Activated naive CD8-positive, alpha-beta T cell treated with anti-CD3 and anti-CD28 coated beads, Interleukin-2, amount 10 ng/mL, durations not matched to agents 7 days and 5 days (primary cell): ENCODE measurements around the gene ATP6V1B1. TPM values are rescaled to one million over a fixed set of nuclear protein-coding genes. Genes with fewer than 3 reads are reported as not detected.

Experiments
- ATAC-seq: fragments of 150-1000 bp; cut with Tn5 transposase; one replicate; pipeline ENCODE4 v1.10.0; 2021; ENCODE audit warnings: low read depth, moderate library complexity
- POLR2A ChIA-PET: fragments of 350-600 bp; sonication (Branson Sonifier 250); formaldehyde crosslinking; loops from one replicate; lab custom pipeline; 2021; ENCODE audit warnings: antibody characterized with exemption; lab: Charles Lee
- DNase-seq: peaks from one replicate; pipeline ENCODE4 v3.0.0; 2021
- H3K27ac Mint-ChIP-seq: one replicate; pipeline ENCODE4 v1.8.0; 2022; ENCODE audit warnings: mild to moderate bottlenecking, mixed read lengths
- H3K27me3 Mint-ChIP-seq: one replicate; pipeline ENCODE4 v1.8.0; 2022; ENCODE audit warnings: mild to moderate bottlenecking, moderate library complexity, mixed read lengths
- H3K36me3 Mint-ChIP-seq: one replicate; pipeline ENCODE4 v1.8.0; 2021; ENCODE audit warnings: mild to moderate bottlenecking, mixed read lengths
- H3K4me1 Mint-ChIP-seq: one replicate; pipeline ENCODE4 v1.8.0; 2021; ENCODE audit warnings: mixed read lengths
- H3K4me3 Mint-ChIP-seq: one replicate; pipeline ENCODE4 v1.8.0; 2022; ENCODE audit warnings: mild to moderate bottlenecking, moderate library complexity, mixed read lengths
- H3K9me3 Mint-ChIP-seq: one replicate; pipeline ENCODE4 v1.8.0; 2021; ENCODE audit warnings: mixed read lengths
- total RNA-seq, 2 experiments: library from RNA; stranded (reverse); gene quantifications; one replicate each; pipeline ENCODE4 v1.2.3, GENCODE V29; 2021

The ATP6V1B1 gene
- total RNA-seq, 2 experiments from 2014 or later: not detected

DNA sequence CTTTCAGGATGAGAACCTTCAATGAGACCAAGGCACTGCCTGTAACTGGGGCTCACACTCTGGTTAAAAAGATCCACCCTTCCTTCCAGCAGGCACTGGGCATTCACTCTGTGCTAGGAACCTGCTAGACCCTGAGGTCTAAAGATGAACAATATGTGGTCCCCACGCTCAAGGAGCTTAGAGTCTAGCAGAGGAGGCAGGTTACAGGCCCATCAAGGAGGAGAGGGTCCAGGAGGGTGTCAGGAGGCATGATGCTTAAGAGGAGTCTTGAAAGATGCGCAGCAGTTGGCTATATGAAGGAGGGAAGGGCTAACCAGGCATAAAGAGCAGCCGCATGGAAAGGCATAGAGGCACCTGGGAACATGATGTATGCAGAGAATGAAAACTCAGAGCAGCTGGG lies 47.3 kb downstream of the ATP6V1B1 start:
- Mint-ChIP-seq H3K9me3 (no peaks in the 10 kb centered on the region), H3K4me3 (no peak overlapping the region), H3K27me3 (no peaks in the 10 kb centered on the region), H3K4me1 (peaks cover 15% of the 10 kb centered on the region), H3K27ac (no peak overlapping the region), H3K36me3 (peaks cover 8% of the 10 kb centered on the region)
- POLR2A ChIA-PET: no interaction called here
- DNase-seq (peak; percentile 11), ATAC-seq (no peak)

DNA sequence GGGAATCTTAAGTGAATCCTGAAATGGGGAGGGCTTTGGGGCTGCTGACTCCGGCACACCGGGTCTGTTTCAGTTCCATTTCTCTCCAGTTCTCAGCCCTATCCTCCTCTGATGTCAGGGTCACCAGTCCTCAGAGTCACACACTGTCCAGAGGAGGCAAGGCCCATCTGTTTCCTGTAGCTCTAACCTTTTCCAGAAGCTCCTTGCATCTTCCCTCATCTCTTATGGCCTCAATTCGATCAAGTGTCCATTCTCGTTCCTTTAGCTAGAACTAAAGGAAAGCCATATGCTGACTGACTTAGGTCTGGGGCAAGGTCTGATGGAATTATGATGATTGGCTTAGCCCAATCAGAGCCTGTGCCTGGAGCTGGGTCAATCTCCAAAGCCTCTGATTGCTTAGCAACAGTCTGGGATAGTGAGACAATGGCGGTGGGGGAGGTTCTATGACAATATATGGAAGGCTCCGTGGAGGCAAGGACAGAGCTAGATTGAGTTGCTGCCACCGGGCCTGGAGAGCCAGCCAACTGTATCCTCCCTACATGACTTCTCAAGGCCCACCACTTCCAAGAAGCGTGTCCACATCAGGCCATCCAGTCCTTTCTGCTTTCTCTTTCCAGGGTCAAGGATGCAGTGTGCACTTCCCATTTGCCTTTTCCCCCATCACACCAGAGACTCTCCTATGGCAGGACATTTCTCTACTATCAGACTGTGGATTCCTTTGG lies 48.0 kb downstream of the ATP6V1B1 start:
- Mint-ChIP-seq H3K27ac (no peak overlapping the region), H3K4me1 (peaks cover 12% of the 10 kb centered on the region), H3K36me3 (peaks cover 10% of the 10 kb centered on the region), H3K9me3 (no peaks in the 10 kb centered on the region), H3K27me3 (no peaks in the 10 kb centered on the region), H3K4me3 (no peak overlapping the region)
- ATAC-seq: no peak
- DNase-seq: no peak
- POLR2A ChIA-PET: interaction anchor here (1.7 kb wide), 1 partner anchor 13 kb away, joined by 7 read pairs; no protein-coding TSS in a partner anchor

- DNase-seq (no peak), ATAC-seq (no peak)
- Mint-ChIP-seq H3K27me3 (no peaks in the 10 kb centered on the region), H3K36me3 (peaks cover 10% of the 10 kb centered on the region), H3K4me3 (peak overlapping the region; percentile 59), H3K9me3 (no peaks in the 10 kb centered on the region), H3K4me1 (peaks cover 12% of the 10 kb centered on the region), H3K27ac (peak overlapping the region; percentile 74)
- POLR2A ChIA-PET: interaction anchor here (0.7 to 1.7 kb wide), 5 partner anchors 9 to 84 kb away, joined by 3 to 7 read pairs (median 5); partner anchors contain the start of gene NAGK
Observed at GRCh38 chr2:70984228-70984575, 48.5 kb downstream of the ATP6V1B1 start.

GRCh38 chr2:70984576-70985282 lies 49.0 kb downstream of the ATP6V1B1 start:
- DNase-seq (peak; percentile 92), ATAC-seq (peak; percentile 99)
- Mint-ChIP-seq H3K9me3 (no peaks in the 10 kb centered on the region), H3K27me3 (no peaks in the 10 kb centered on the region), H3K27ac (peak overlapping the region; percentile 74), H3K4me1 (peaks cover 12% of the 10 kb centered on the region), H3K36me3 (peaks cover 10% of the 10 kb centered on the region), H3K4me3 (peak overlapping the region; percentile 59)
- POLR2A ChIA-PET: interaction anchor here (0.7 to 1.7 kb wide), 5 partner anchors 8 to 83 kb away, joined by 3 to 7 read pairs (median 5); partner anchors contain the start of gene NAGK

DNA sequence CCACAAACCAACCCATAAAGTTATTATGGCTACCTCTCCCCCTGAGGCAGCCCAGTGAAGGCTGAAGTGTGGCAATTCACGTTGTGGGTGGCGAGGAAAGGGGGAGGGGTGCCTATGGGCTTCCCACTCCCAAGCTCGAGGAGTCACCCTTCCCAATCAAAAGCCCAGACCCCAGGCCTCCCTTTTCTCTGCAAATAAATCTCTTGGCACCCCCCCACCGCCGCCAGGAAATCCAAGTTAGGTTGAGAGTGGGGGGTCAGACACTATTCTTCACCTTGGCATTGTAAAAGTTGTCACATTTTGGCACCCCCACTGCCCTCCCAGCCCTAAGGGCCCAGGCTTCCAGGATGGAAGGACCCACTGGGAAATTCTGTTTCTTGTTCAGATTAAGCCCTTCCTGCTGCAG lies 49.6 kb downstream of the ATP6V1B1 start:
- no peak for DNase-seq
- ATAC-seq: no peak
- H3K4me1 Mint-ChIP-seq: peaks cover 12% of the 10 kb centered on the region
- no peaks in the 10 kb centered on the region for H3K27me3 Mint-ChIP-seq
- H3K27ac Mint-ChIP-seq: no peak overlapping the region
- POLR2A ChIA-PET: interaction anchor here (1.0 to 1.7 kb wide), 4 partner anchors 8 to 83 kb away, joined by 4 to 7 read pairs (median 5); partner anchors contain the start of gene NAGK
- peak overlapping the region; percentile 9 for H3K4me3 Mint-ChIP-seq
- no peaks in the 10 kb centered on the region for H3K9me3 Mint-ChIP-seq
- peaks cover 10% of the 10 kb centered on the region for H3K36me3 Mint-ChIP-seq

- Mint-ChIP-seq H3K4me3 (no peak overlapping the region), H3K27ac (no peak overlapping the region), H3K36me3 (peaks cover 10% of the 10 kb centered on the region), H3K9me3 (no peaks in the 10 kb centered on the region), H3K4me1 (peaks cover 12% of the 10 kb centered on the region), H3K27me3 (no peaks in the 10 kb centered on the region)
- POLR2A ChIA-PET: no interaction called here
- ATAC-seq: no peak
- no peak for DNase-seq
Observed at GRCh38 chr2:70985956-70986355, 50.3 kb downstream of the ATP6V1B1 start.

DNA sequence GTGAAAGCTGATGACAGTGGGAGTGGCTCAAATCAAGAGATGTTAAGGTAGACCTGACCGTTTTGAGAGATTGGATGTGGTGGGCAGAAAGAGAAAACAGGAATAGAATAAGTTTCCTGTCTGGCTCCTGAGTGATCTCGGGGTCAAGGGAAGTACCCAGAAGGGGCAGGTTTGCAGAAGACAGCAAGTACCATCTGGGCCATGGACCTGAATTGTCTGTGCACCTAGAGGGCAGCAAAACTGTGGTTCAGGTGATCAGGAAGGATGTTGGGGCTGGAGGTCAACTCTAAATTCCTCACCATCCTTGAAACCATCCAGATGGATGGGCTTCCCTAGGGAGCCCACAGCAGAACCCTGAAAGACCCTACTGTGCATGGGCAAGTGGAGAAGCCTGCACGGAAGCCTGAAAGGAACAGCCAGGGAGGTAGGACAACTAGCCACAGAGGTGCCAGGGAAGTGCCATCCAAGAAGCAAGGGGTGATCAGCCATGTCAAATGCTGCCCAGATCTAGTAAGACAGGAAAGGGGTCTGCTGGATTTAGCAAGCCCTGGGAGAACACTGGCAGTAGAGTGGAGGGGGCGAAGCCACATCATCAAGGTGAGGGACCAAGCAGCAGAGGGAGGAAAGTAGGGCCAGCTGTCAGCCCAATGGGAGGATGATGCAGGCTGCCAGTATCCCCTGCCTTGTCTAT lies 50.9 kb downstream of the ATP6V1B1 start:
- peaks cover 10% of the 10 kb centered on the region for H3K36me3 Mint-ChIP-seq
- peaks cover 15% of the 10 kb centered on the region for H3K4me1 Mint-ChIP-seq
- DNase-seq (peak; percentile 16), ATAC-seq (no peak)
- H3K9me3 Mint-ChIP-seq: no peaks in the 10 kb centered on the region
- H3K4me3 Mint-ChIP-seq: no peak overlapping the region
- POLR2A ChIA-PET: no interaction called here
- no peak overlapping the region for H3K27ac Mint-ChIP-seq
- H3K27me3 Mint-ChIP-seq: no peaks in the 10 kb centered on the region

DNA sequence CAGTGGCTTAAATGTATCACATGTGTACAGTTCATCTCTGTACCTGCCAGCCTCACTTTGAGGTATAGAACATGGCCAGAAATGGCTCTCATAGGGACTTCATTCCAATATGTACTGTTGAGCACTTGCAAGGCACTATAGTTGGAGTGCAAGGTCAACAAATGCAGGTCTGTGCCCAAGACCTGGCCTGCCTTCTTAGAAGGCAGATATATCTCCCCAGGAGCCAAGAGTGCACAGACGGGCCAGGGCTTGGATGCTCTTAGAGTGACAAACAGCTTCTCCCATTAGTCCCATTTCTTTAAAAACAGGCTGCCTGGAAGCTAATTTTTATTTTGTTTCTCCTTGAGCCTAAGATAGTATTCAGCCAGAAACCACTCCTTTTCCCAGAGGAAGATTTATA lies 51.7 kb downstream of the ATP6V1B1 start:
- H3K4me3 Mint-ChIP-seq: no peak overlapping the region
- peaks cover 16% of the 10 kb centered on the region for H3K4me1 Mint-ChIP-seq
- POLR2A ChIA-PET: no interaction called here
- H3K27me3 Mint-ChIP-seq: no peaks in the 10 kb centered on the region
- ATAC-seq (no peak), DNase-seq (no peak)
- no peaks in the 10 kb centered on the region for H3K9me3 Mint-ChIP-seq
- H3K27ac Mint-ChIP-seq: no peak overlapping the region
- H3K36me3 Mint-ChIP-seq: peaks cover 10% of the 10 kb centered on the region

- Mint-ChIP-seq H3K4me3 (no peak overlapping the region), H3K36me3 (peaks cover 10% of the 10 kb centered on the region), H3K9me3 (no peaks in the 10 kb centered on the region), H3K4me1 (peaks cover 19% of the 10 kb centered on the region), H3K27ac (no peak overlapping the region), H3K27me3 (no peaks in the 10 kb centered on the region)
- ATAC-seq (no peak), DNase-seq (no peak)
- POLR2A ChIA-PET: no interaction called here
Observed at GRCh38 chr2:70988151-70988550, 52.5 kb downstream of the ATP6V1B1 start.

DNA sequence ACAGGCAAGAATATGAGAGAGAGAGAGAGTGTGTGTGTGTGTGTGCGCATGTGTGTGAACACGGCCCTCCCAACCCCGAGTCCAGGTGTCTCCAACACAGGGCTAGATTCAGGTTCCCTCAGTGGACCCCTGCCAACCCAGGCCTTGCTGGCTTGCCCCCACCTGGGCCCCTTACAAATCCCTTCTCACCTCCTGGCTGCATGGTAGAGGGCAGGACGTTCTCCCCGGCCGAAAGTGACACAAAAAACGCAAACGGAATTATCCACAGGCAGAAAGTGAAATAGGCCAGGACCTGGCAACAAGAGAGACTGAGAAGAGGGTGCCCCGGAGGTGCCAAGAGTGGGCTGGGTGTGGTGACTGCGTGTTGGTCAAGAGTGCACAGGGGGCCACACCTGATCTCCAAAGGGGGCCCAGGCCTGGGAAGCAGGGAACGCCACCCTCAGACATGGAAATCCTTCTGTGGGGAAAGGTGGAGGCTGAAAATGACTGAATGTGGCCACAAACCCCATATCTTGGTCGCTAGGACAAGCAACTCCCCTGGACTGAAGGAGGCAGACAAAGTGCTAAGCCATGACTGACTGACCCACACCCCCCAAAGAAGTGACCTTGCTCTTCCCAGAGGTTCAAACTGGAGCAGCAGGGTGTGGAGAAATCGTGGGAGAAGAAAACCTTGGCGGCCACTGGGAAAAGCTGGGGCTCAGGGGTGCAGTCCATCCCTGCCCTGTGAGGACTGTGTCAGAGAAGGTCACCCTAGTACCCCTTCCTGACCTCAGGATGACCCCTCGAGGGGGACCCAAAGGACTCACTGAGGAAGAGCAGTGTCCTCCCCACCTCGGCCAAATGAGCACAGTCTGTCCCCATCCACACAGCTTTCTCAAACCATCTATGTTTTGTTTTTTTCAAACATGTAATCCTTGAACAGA lies 53.3 kb downstream of the ATP6V1B1 start:
- H3K27ac Mint-ChIP-seq: no peak overlapping the region
- H3K36me3 Mint-ChIP-seq: peaks cover 10% of the 10 kb centered on the region
- no peaks in the 10 kb centered on the region for H3K27me3 Mint-ChIP-seq

GRCh38 chr2:70990216-70990615 lies 54.5 kb downstream of the ATP6V1B1 start:
- Mint-ChIP-seq H3K4me1 (peaks cover 21% of the 10 kb centered on the region), H3K27me3 (no peaks in the 10 kb centered on the region), H3K36me3 (peaks cover 10% of the 10 kb centered on the region), H3K9me3 (no peaks in the 10 kb centered on the region), H3K27ac (no peak overlapping the region), H3K4me3 (no peak overlapping the region)
- DNase-seq (no peak), ATAC-seq (no peak)
- POLR2A ChIA-PET: no interaction called here

More for the DNA sequence above, 53.3 kb downstream of the ATP6V1B1 start:
- Mint-ChIP-seq H3K4me1 (peaks cover 26% of the 10 kb centered on the region), H3K9me3 (no peaks in the 10 kb centered on the region), H3K4me3 (no peak overlapping the region)
- POLR2A ChIA-PET: no interaction called here
- no peak for ATAC-seq
- DNase-seq: peak; percentile 10

DNA sequence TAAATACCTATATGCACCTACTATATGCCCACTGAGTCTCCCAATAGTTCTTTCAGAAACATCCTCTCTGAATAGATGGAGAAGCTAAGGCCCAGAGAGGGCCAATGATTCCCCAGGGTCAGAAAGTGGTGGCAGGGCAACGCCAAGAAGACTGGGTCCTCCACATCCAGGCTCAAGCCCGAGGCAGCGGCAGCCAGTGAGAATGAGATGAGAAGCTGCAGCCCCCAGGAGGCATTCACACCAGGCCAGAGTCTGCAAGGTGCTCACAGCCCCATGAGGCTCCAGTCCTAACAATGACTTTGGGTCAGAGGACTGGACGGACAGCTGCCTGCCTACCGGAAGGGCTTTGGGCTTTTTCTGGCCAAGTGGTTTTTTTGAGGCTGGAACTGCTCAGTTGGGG lies 55.4 kb downstream of the ATP6V1B1 start:
- Mint-ChIP-seq H3K9me3 (no peaks in the 10 kb centered on the region), H3K27ac (no peak overlapping the region), H3K4me3 (no peak overlapping the region), H3K27me3 (no peaks in the 10 kb centered on the region), H3K4me1 (peaks cover 23% of the 10 kb centered on the region), H3K36me3 (peaks cover 6% of the 10 kb centered on the region)
- no peak for DNase-seq
- POLR2A ChIA-PET: interaction anchor here (0.6 kb wide), 1 partner anchor 81 kb away, joined by 3 read pairs; no protein-coding TSS in a partner anchor
- ATAC-seq: no peak
